Measurements from ENCODE around the gene NRK.

NRK gene

DNA sequence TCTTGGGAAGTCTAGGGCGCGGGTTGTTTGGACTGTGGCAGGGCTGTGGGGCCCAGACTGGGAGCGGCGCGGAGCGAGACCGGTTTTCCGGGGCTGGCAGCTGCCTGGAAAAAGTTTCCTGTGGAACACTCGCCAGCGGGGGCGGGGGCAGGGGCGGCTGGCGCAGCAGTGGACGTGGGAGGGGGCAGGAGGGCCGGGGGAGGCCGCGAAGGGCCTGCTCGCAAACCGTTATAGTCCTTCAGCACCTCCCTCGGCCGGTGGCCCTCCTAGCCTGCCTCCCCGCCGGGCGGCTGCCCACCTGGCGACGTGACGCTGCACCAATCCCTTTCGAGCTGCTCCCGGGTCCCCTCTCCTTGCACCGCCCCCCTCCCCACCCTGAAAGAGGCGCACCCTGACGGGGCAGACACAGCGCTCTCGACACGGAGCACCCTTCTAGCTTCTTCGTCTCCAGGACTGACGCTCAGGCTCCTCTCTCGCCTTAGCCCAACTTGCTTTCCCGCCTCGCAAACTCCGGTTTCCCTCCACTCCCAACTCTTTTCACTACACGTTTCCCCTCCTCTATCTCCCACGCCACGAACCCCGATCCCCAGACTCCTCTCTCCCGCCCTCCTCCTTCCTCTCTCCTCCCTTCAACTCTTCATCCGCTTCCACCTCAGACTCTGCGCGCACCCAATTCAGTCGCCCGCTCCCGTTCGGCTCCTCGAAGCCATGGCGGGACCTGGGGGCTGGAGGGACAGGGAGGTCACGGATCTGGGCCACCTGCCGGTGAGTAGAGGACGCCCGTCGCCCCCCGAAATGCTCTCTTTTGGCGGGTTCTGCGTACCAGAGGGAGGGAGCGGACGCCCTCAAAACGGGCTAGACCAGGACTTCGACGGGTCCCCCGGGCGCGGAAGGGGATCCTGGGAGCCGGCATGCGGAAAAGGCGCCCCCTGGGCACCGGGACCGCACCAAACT lies at the start of gene NRK:
Gene NRK, plus strand, starts transcription at position 402 of the 954 bp plus-strand sequence. Its CDS starts 307 bp downstream, at position 709.
- TF ChIP-seq NFIC (IDR thresholded peaks at IDR 0.05) (no peak), FOXM1 (IDR thresholded peaks at IDR 0.05; ENCODE audit: borderline replicate concordance, low read depth) (no peak), ZBTB7A (IDR thresholded peaks at IDR 0.05; ENCODE audit: low read depth) (no peak), YY1 (IDR thresholded peaks at IDR 0.05; ENCODE audit: low read depth) (no peak), TEAD4 (IDR thresholded peaks at IDR 0.05) (no peak)

- TF ChIP-seq YY1 (IDR thresholded peaks at IDR 0.05; ENCODE audit: low read depth): no peak
- TF ChIP-seq, protein P1, sequence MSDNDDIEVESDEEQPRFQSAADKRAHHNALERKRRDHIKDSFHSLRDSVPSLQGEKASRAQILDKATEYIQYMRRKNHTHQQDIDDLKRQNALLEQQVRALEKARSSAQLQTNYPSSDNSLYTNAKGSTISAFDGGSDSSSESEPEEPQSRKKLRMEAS (IDR thresholded peaks at IDR 0.05): no peak
- TF ChIP-seq RAD21 (IDR thresholded peaks at IDR 0.05; ENCODE audit: low read depth): no peak
- no peak for TF ChIP-seq CREB1 (IDR thresholded peaks at IDR 0.05; ENCODE audit: low read depth)
- TF ChIP-seq CEBPB (IDR thresholded peaks at IDR 0.05): no peak
Measured at GRCh38 chrX:105773801-105774200, 48.5 kb upstream of the NRK start.

DNA sequence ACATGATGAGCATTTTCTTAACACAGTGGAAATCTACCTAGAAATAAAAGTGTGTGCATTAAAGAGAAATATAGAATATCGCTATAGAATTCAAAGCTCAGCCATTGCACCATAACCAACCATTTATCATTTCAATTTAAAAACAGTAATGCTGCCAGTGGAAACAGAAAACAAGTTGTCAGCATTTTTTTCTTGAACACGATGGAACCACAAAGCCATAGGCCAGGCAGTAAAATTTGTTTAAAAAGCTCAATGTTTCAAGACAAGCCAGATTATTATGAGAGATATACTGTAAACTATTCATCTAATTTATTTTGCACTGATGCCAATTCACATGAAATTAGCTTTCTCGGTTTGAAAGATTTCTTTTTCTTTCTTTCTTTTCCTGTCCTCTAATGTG lies 46.7 kb upstream of the NRK start:
- TF ChIP-seq REST (IDR thresholded peaks at IDR 0.05; ENCODE audit: low read depth) (no peak), EP300 (IDR thresholded peaks at IDR 0.05; ENCODE audit: borderline replicate concordance) (no peak), CEBPB (IDR thresholded peaks at IDR 0.05) (no peak), CREB1 (IDR thresholded peaks at IDR 0.05; ENCODE audit: low read depth) (no peak), ZBTB7A (IDR thresholded peaks at IDR 0.05; ENCODE audit: low read depth) (no peak), EGR1 (IDR thresholded peaks at IDR 0.05) (no peak), YY1 (IDR thresholded peaks at IDR 0.05; ENCODE audit: low read depth) (no peak), TCF12 (IDR thresholded peaks at IDR 0.05; ENCODE audit: low read depth) (no peak), TAF1 (IDR thresholded peaks at IDR 0.05; ENCODE audit: low read depth) (no peak), RAD21 (IDR thresholded peaks at IDR 0.05; ENCODE audit: low read depth) (no peak), NFIC (IDR thresholded peaks at IDR 0.05) (no peak), TEAD4 (IDR thresholded peaks at IDR 0.05) (no peak), FOXM1 (IDR thresholded peaks at IDR 0.05; ENCODE audit: borderline replicate concordance, low read depth) (no peak)
- TF ChIP-seq, protein P1 (IDR thresholded peaks at IDR 0.05): no peak
- TF ChIP-seq, protein P2, sequence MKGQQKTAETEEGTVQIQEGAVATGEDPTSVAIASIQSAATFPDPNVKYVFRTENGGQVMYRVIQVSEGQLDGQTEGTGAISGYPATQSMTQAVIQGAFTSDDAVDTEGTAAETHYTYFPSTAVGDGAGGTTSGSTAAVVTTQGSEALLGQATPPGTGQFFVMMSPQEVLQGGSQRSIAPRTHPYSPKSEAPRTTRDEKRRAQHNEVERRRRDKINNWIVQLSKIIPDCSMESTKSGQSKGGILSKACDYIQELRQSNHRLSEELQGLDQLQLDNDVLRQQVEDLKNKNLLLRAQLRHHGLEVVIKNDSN (IDR thresholded peaks at IDR 0.05): no peak

- no peak for TF ChIP-seq NFIC (IDR thresholded peaks at IDR 0.05)
- TF ChIP-seq CEBPB (IDR thresholded peaks at IDR 0.05): no peak
- no peak for TF ChIP-seq YY1 (IDR thresholded peaks at IDR 0.05; ENCODE audit: low read depth)
Measured at GRCh38 chrX:105781804-105782203, 40.5 kb upstream of the NRK start.

- TF ChIP-seq, protein P1 (IDR thresholded peaks at IDR 0.05): no peak
- TF ChIP-seq REST (IDR thresholded peaks at IDR 0.05; ENCODE audit: low read depth) (no peak), YY1 (IDR thresholded peaks at IDR 0.05; ENCODE audit: low read depth) (no peak), ZBTB7A (IDR thresholded peaks at IDR 0.05; ENCODE audit: low read depth) (no peak), CEBPB (IDR thresholded peaks at IDR 0.05) (no peak), RAD21 (IDR thresholded peaks at IDR 0.05; ENCODE audit: low read depth) (no peak), TAF1 (IDR thresholded peaks at IDR 0.05; ENCODE audit: low read depth) (no peak), TEAD4 (IDR thresholded peaks at IDR 0.05) (no peak), NFIC (IDR thresholded peaks at IDR 0.05) (no peak), CREB1 (IDR thresholded peaks at IDR 0.05; ENCODE audit: low read depth) (no peak)
- TF ChIP-seq, protein P2 (IDR thresholded peaks at IDR 0.05): no peak
Measured at GRCh38 chrX:105803891-105804290, 18.4 kb upstream of the NRK start.

- no peak for TF ChIP-seq CREB1 (IDR thresholded peaks at IDR 0.05; ENCODE audit: low read depth)
- no peak for TF ChIP-seq CEBPB (IDR thresholded peaks at IDR 0.05)
- no peak for TF ChIP-seq TCF12 (IDR thresholded peaks at IDR 0.05; ENCODE audit: low read depth)
- no peak for TF ChIP-seq NFIC (IDR thresholded peaks at IDR 0.05)
- no peak for TF ChIP-seq FOXM1 (IDR thresholded peaks at IDR 0.05; ENCODE audit: borderline replicate concordance, low read depth)
- TF ChIP-seq YY1 (IDR thresholded peaks at IDR 0.05; ENCODE audit: low read depth): no peak
- no peak for TF ChIP-seq TEAD4 (IDR thresholded peaks at IDR 0.05)
- TF ChIP-seq REST (IDR thresholded peaks at IDR 0.05; ENCODE audit: low read depth): no peak
Measured at GRCh38 chrX:105816517-105816916, 5.8 kb upstream of the NRK start.
